ENCODE data around the gene ADK.
A peak's percentile ranks its signal among the peaks of the same experiment; 100 is the strongest.

DNA sequence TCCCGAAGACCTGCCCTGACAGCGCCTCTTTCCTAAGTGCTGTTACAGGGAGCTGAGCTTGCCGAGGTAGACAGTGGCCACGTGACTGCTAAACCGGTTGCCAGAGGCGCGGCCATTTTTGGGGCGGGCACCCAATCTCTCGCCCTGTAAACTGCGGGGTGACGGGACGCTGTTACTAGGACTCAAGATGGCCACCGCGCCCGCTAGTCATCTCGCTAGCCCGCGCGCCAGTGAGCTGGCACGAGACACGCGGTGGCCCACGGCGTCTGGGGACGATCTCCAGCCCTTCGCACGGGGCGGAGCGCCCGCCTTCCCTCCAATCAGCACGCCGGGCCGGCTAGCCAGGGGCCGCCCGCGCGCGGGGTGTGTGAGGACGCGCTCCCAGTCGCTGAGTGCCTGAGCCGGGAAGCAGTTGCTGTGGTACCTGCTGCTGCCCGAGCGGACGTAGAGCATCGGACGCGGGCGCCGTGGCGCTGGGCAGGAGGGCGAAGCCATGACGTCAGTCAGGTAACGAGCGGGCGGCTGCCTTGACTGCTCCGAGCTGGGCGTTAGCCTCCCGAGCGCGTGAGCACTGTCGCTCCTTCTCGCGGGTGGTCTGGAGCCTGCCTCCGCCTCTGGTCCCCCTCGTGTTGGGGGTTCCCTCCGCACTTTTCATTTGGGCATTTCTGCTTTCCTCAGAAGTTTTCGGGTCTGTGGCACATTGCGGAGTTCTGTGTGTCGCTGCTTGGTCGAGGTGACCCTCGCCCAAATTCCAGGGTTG lies 25.5 kb downstream of the ADK start:
- TF ChIP-seq, protein P1, sequence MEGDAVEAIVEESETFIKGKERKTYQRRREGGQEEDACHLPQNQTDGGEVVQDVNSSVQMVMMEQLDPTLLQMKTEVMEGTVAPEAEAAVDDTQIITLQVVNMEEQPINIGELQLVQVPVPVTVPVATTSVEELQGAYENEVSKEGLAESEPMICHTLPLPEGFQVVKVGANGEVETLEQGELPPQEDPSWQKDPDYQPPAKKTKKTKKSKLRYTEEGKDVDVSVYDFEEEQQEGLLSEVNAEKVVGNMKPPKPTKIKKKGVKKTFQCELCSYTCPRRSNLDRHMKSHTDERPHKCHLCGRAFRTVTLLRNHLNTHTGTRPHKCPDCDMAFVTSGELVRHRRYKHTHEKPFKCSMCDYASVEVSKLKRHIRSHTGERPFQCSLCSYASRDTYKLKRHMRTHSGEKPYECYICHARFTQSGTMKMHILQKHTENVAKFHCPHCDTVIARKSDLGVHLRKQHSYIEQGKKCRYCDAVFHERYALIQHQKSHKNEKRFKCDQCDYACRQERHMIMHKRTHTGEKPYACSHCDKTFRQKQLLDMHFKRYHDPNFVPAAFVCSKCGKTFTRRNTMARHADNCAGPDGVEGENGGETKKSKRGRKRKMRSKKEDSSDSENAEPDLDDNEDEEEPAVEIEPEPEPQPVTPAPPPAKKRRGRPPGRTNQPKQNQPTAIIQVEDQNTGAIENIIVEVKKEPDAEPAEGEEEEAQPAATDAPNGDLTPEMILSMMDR (IDR thresholded peaks at IDR 0.05), result no peak
- peak in 1 of 2 donors; percentile 92 for TF ChIP-seq POLR2A (IDR thresholded peaks at IDR 0.05)

Measured in thyroid gland (tissue), 4 donors.